GM20000 (cell line): ENCODE data around the gene PDPK1.
A peak's percentile ranks its signal among the peaks of the same experiment; 100 is the strongest.
"Not testable (repeated sequence)": the region's sequence is repeated elsewhere in the genome, so short reads cannot be mapped to it uniquely, and the experiment has no call there.

Experiments
- DNase-seq: peaks from one replicate; pipeline ENCODE4 v3.0.0; 2012; ENCODE audit warnings: low spot score
- CTCF ChIP-seq: IDR thresholded peaks from 2 replicates; pipeline ENCODE4 v1.5.1; 2012; ENCODE audit warnings: mild to moderate bottlenecking, control low read depth; ENCODE audit errors: extremely low read depth, missing control alignments

PDPK1 gene

GRCh38 chr16:2596747-2597559 lies 59.1 kb downstream of the PDPK1 start:
- no peak for DNase-seq
- TF ChIP-seq CTCF, result no peak

GRCh38 chr16:2597560-2597902 lies 59.7 kb downstream of the PDPK1 start:
- TF ChIP-seq CTCF, result no peak
- DNase-seq, result no peak

- no peak for DNase-seq
- TF ChIP-seq CTCF, result no peak
These were observed 60.4 kb downstream of the PDPK1 start for GRCh38 chr16:2598133-2598641.

GRCh38 chr16:2598723-2599122 lies 60.9 kb downstream of the PDPK1 start:
- TF ChIP-seq CTCF, result no peak
- DNase-seq, result no peak

- not testable (repeated sequence) for DNase-seq
These were observed 61.3 kb downstream of the PDPK1 start for GRCh38 chr16:2599165-2599564.

GRCh38 chr16:2599785-2600184 lies 62.0 kb downstream of the PDPK1 start:
- not testable (repeated sequence) for DNase-seq

GRCh38 chr16:2601301-2602025 lies 63.6 kb downstream of the PDPK1 start:
- DNase-seq, result not testable (repeated sequence)

GRCh38 chr16:2602175-2602574 lies 64.4 kb downstream of the PDPK1 start:
- DNase-seq, result not testable (repeated sequence)

- no peak for TF ChIP-seq CTCF
- DNase-seq, result peak; percentile 99
These were observed 65.6 kb downstream of the PDPK1 start for GRCh38 chr16:2603165-2604015.

- DNase-seq, result not testable (repeated sequence)
These were observed 66.2 kb downstream of the PDPK1 start for GRCh38 chr16:2604016-2604369.

GRCh38 chr16:2606820-2607219 lies 69.0 kb downstream of the PDPK1 start:
- not testable (repeated sequence) for DNase-seq

GRCh38 chr16:2609345-2609744 lies 71.5 kb downstream of the PDPK1 start:
- not testable (repeated sequence) for DNase-seq
